D721Med (cell line): ENCODE data around the gene PGM1.

ENCODE experiments used
- DNase-seq: peaks from one replicate; pipeline ENCODE4 v3.0.0; 2011; ENCODE audit warnings: low spot score; ENCODE audit not compliant: insufficient read length
- FAIRE-seq: peaks from 2 replicates; lab custom pipeline; 2011; peaks lifted over from hg19 to GRCh38; lab: Jason Lieb, UNC
- CTCF ChIP-seq: IDR thresholded peaks from 2 replicates; pipeline ENCODE4 v1.5.1; 2012; ENCODE audit warnings: mild to moderate bottlenecking, control low read depth; ENCODE audit not compliant: insufficient read depth; ENCODE audit errors: missing control alignments

The PGM1 gene

GRCh38 chr1:63590166-63590560 is 3.0 kb upstream of the PGM1 start:
- TF ChIP-seq CTCF = no peak
- no peak for DNase-seq
- FAIRE-seq = no peak

GRCh38 chr1:63592536-63593302 is 492 bp upstream of the PGM1 start:
- no peak for FAIRE-seq
- TF ChIP-seq CTCF = no peak
- peak; percentile 19 for DNase-seq

- no peak for TF ChIP-seq CTCF
- DNase-seq (no peak), FAIRE-seq (no peak)
These were observed 835 bp downstream of the PGM1 start for GRCh38 chr1:63593886-63594605.

GRCh38 chr1:63595435-63595834 is 2.2 kb downstream of the PGM1 start:
- DNase-seq = no peak
- no peak for TF ChIP-seq CTCF
- no peak for FAIRE-seq

GRCh38 chr1:63599799-63600198 is 6.6 kb downstream of the PGM1 start:
- no peak for TF ChIP-seq CTCF
- FAIRE-seq (no peak), DNase-seq (no peak)

- no peak for TF ChIP-seq CTCF
- no peak for DNase-seq
- FAIRE-seq = no peak
These were observed 7.0 kb downstream of the PGM1 start for GRCh38 chr1:63600248-63600647.

GRCh38 chr1:63601061-63601460 is 7.8 kb downstream of the PGM1 start:
- no peak for FAIRE-seq
- no peak for TF ChIP-seq CTCF
- no peak for DNase-seq
